Prostate gland (tissue), 2 donors: ENCODE data around the gene KRTAP12-1.

ENCODE experiments used
- POLR2A ChIP-seq: fragments of 450-650 bp; IDR thresholded peaks from one replicate; pipeline ENCODE4 v1.6.1; 2016; ENCODE audit warnings: antibody characterized with exemption, mild to moderate bottlenecking
- POLR2AphosphoS5 ChIP-seq: sonication (generic); formaldehyde crosslinking; IDR thresholded peaks from one replicate; pipeline ENCODE4 v1.6.1; 2017; ENCODE audit warnings: antibody characterized with exemption
- TF ChIP-seq, protein P1 (sequence below), 4 experiments: fragments of 200-600 bp in 2 of 4; fragments of 450-650 bp in 2 of 4; sonication (generic) in 2 of 4; IDR thresholded peaks; 1 replicate in 3 of 4; 2 replicates in 1 of 4; pipeline ENCODE4 v1.5.1; 2016 to 2019; ENCODE audit warnings: antibody characterized with exemption in 4 of 4, mild to moderate bottlenecking in 2 of 4, moderate library complexity in 2 of 4

GRCh38 chr21:44681152-44681551 is 811 bp downstream of the KRTAP12-1 start:
- TF ChIP-seq, protein P1, sequence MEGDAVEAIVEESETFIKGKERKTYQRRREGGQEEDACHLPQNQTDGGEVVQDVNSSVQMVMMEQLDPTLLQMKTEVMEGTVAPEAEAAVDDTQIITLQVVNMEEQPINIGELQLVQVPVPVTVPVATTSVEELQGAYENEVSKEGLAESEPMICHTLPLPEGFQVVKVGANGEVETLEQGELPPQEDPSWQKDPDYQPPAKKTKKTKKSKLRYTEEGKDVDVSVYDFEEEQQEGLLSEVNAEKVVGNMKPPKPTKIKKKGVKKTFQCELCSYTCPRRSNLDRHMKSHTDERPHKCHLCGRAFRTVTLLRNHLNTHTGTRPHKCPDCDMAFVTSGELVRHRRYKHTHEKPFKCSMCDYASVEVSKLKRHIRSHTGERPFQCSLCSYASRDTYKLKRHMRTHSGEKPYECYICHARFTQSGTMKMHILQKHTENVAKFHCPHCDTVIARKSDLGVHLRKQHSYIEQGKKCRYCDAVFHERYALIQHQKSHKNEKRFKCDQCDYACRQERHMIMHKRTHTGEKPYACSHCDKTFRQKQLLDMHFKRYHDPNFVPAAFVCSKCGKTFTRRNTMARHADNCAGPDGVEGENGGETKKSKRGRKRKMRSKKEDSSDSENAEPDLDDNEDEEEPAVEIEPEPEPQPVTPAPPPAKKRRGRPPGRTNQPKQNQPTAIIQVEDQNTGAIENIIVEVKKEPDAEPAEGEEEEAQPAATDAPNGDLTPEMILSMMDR (IDR thresholded peaks at IDR 0.05): no peak
- TF ChIP-seq POLR2A: no peak
- no peak for TF ChIP-seq POLR2AphosphoS5
